ENCODE data around the gene MDM1. TPM values are rescaled to one million over a fixed set of nuclear protein-coding genes. Genes with fewer than 3 reads are reported as not detected.

Gene MDM1
- total and polyA plus RNA-seq, 4 donors: 10.5 to 19.6 (median 13.8) TPM

DNA sequence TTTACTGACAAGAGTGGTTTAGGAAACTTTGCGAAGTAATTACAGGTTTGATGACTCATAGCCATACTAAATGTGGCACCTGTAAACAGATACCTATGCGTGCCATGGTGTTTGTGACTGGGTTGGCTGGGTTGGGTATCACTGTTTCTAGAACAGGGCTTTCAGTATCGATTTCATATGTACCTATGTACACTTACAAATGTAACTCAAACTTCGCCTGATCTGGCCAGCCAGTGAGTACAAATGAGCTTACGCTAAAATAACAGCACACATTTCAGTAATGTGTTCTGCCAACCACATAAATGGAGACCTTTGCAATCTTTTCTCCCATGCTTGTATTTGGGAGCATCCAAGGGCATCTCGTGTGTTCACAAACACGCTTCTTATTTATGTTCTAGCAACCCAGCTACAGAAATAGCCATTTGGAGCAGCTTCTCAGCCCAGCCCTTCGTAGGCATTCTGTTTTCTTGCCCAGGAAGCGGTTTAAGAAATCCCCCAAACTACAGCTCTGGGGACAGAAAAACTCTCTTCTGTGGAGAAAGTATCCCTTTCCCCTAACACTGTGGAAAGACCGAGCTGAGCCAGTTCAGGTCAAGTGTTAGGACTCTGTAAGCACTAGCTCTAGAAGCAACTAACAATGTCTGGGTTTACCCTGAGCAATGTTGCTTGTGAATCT, 42.3 kb upstream of the MDM1 start:
- Histone ChIP-seq H3K27me3 (ENCODE audit: control insufficient read depth in 1 of 2, insufficient read depth in 2 of 2, low read length in 1 of 2) (no peaks in the 10 kb centered on the region), H3K9me3 (ENCODE audit: control insufficient read depth, low read length) (no peaks in the 10 kb centered on the region), H3K27ac (ENCODE audit: low read depth in 1 of 2, low read length in 2 of 2) (no peak overlapping the region), H3K4me1 (ENCODE audit: control insufficient read depth in 1 of 2, insufficient read depth in 2 of 2, low read length in 2 of 2) (no peaks in the 10 kb centered on the region), H3K4me3 (ENCODE audit: low read length in 2 of 2) (no peak overlapping the region), H3K36me3 (ENCODE audit: control insufficient read depth in 1 of 2, insufficient read depth in 2 of 2, low read length in 1 of 2) (no peaks in the 10 kb centered on the region)
- WGBS, 2 donors: 80 to 84% methylated on average over 10 of the region's 10 CpGs
- intact Hi-C loops (cut with DNase I): no loop called here
- no peak for ATAC-seq (ENCODE audit: low FRiP score)
- no peak for DNase-seq

DNA sequence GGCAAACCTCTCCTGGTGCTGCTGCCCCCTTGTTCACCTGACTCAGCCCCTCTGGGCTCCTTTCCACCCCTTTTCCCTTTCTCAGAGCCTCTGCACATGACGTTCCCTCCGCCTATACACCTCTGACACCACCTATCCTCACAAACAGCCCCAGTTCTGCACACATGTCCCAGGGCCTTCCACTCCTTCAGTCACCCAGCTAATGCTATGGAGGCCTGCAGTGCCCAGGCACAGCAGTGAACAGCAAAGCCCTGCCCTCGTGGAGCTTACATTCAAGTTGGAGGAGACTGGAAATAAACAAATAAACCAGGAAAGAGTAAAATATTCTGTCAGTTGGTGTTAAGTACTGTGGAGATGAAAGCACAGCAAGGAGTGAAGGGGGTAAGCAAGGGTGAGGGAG, 38.5 kb upstream of the MDM1 start:
- WGBS, 2 donors: 86 to 88% methylated on average over 3 of the region's 3 CpGs
- DNase-seq: no peak

DNA sequence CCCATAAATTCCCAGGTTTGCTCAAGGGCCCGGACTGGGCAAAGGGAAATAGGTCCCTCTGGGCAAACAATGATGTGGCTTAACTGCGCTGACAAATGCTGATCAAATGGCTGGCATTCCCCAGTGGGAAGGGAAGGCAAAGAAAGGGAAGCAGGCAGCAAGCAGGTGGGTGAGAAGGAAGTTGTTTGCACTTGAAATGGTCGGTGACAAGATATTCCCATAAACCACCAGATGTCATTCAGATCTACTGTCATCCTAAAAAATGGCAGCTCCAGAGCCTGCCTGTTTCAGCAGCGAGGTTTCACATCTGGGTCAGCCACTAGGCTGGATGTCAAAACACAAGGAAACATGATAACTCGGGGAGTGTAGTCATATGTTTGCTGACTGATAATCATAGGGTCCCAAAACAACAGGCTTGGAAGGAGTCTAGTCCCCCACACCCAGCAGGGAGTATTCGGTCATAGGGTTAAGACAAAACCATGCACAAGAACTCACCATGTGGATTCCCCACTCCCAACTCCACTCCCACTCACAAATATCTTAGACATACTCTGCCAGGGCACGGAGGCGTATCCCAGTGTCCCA, 37.9 kb upstream of the MDM1 start:
- Histone ChIP-seq H3K27me3 (ENCODE audit: control insufficient read depth in 1 of 2, insufficient read depth in 2 of 2, low read length in 1 of 2) (no peaks in the 10 kb centered on the region), H3K9me3 (ENCODE audit: control insufficient read depth, low read length) (no peaks in the 10 kb centered on the region), H3K4me3 (ENCODE audit: low read length in 2 of 2) (no peak overlapping the region), H3K4me1 (ENCODE audit: control insufficient read depth in 1 of 2, insufficient read depth in 2 of 2, low read length in 2 of 2) (no peaks in the 10 kb centered on the region), H3K36me3 (ENCODE audit: control insufficient read depth in 1 of 2, insufficient read depth in 2 of 2, low read length in 1 of 2) (no peaks in the 10 kb centered on the region), H3K27ac (ENCODE audit: low read depth in 1 of 2, low read length in 2 of 2) (no peak overlapping the region)
- 76 to 81% methylated on average over 8 of the region's 8 CpGs for WGBS, 2 donors
- intact Hi-C loops (cut with DNase I): no loop called here
- DNase-seq: no peak
- ATAC-seq (ENCODE audit: low FRiP score): no peak

More for the DNA sequence above, 38.5 kb upstream of the MDM1 start:
- H3K4me1 ChIP-seq (ENCODE audit: control insufficient read depth in 1 of 2, insufficient read depth in 2 of 2, low read length in 2 of 2): no peaks in the 10 kb centered on the region
- H3K27me3 ChIP-seq (ENCODE audit: control insufficient read depth in 1 of 2, insufficient read depth in 2 of 2, low read length in 1 of 2): no peaks in the 10 kb centered on the region
- intact Hi-C loops (cut with DNase I): no loop called here
- no peak overlapping the region for H3K4me3 ChIP-seq (ENCODE audit: low read length in 2 of 2)
- no peaks in the 10 kb centered on the region for H3K36me3 ChIP-seq (ENCODE audit: control insufficient read depth in 1 of 2, insufficient read depth in 2 of 2, low read length in 1 of 2)
- no peak for ATAC-seq (ENCODE audit: low FRiP score)
- no peaks in the 10 kb centered on the region for H3K9me3 ChIP-seq (ENCODE audit: control insufficient read depth, low read length)
- no peak overlapping the region for H3K27ac ChIP-seq (ENCODE audit: low read depth in 1 of 2, low read length in 2 of 2)

DNA sequence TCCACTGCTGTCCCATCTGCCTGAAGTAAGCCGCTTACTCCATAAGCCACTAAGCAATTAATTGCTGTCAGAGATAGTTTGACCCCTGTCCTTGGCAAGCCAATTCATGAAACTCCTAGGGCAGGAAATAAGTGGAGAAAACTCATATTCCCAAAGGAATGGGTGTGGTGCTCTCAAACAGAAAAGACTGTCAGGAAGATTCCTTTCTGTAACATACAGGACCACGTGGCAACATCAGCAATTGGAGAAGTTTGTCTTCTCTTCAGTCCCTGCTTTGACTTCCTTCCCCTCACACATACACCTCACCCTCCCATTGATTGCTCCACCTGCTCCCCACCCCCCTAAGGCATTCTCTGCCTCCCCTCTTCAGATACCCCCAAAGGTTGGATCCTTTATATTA, 36.2 kb upstream of the MDM1 start:
- no peak overlapping the region for H3K4me3 ChIP-seq (ENCODE audit: low read length in 2 of 2)
- H3K27me3 ChIP-seq (ENCODE audit: control insufficient read depth in 1 of 2, insufficient read depth in 2 of 2, low read length in 1 of 2): no peaks in the 10 kb centered on the region
- 89 to 94% methylated on average over 2 of the region's 2 CpGs for WGBS, 2 donors
- no peaks in the 10 kb centered on the region for H3K4me1 ChIP-seq (ENCODE audit: control insufficient read depth in 1 of 2, insufficient read depth in 2 of 2, low read length in 2 of 2)
- intact Hi-C loops (cut with DNase I): loop anchor here (5.0 to 10.0 kb wide), 3 partner anchors 39 to 436 kb away; partner anchors contain the start of genes MDM2 (in 1 of the 2) and RAP1B (in 1 of the 2)
- no peak for ATAC-seq (ENCODE audit: low FRiP score)
- H3K9me3 ChIP-seq (ENCODE audit: control insufficient read depth, low read length): no peaks in the 10 kb centered on the region
- H3K27ac ChIP-seq (ENCODE audit: low read depth in 1 of 2, low read length in 2 of 2): no peak overlapping the region
- no peaks in the 10 kb centered on the region for H3K36me3 ChIP-seq (ENCODE audit: control insufficient read depth in 1 of 2, insufficient read depth in 2 of 2, low read length in 1 of 2)
- DNase-seq: no peak

DNA sequence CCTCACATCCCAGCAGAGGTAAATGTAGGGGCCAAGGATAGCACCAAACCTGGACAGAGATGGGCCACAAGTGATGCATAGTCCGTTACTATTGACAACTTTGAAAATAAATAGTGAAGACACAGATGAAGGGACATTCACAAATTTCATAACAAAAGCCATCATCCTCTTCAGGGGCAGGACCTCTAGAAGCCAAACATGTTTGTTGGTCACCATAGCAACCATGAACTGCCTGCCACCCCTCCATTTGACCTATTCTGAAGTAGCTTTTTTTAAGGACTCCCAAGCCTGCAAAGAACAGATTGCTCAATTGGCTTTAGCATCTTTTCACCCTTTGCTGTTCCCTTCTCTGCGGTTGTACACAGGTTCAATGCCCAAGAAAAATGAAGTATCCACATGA, 35.7 kb upstream of the MDM1 start:
- Histone ChIP-seq H3K4me1 (ENCODE audit: control insufficient read depth in 1 of 2, insufficient read depth in 2 of 2, low read length in 2 of 2) (no peaks in the 10 kb centered on the region), H3K27me3 (ENCODE audit: control insufficient read depth in 1 of 2, insufficient read depth in 2 of 2, low read length in 1 of 2) (no peaks in the 10 kb centered on the region), H3K4me3 (ENCODE audit: low read length in 2 of 2) (no peak overlapping the region), H3K27ac (ENCODE audit: low read depth in 1 of 2, low read length in 2 of 2) (no peak overlapping the region), H3K36me3 (ENCODE audit: control insufficient read depth in 1 of 2, insufficient read depth in 2 of 2, low read length in 1 of 2) (no peaks in the 10 kb centered on the region), H3K9me3 (ENCODE audit: control insufficient read depth, low read length) (no peaks in the 10 kb centered on the region)
- WGBS, 2 donors: 86 to 90% methylated on average over 2 of the region's 2 CpGs
- no peak for DNase-seq
- no peak for ATAC-seq (ENCODE audit: low FRiP score)
- intact Hi-C loops (cut with DNase I): loop anchor here (5.0 to 10.0 kb wide), 3 partner anchors 39 to 437 kb away; partner anchors contain the start of genes MDM2 (in 1 of the 2) and RAP1B (in 1 of the 2)

DNA sequence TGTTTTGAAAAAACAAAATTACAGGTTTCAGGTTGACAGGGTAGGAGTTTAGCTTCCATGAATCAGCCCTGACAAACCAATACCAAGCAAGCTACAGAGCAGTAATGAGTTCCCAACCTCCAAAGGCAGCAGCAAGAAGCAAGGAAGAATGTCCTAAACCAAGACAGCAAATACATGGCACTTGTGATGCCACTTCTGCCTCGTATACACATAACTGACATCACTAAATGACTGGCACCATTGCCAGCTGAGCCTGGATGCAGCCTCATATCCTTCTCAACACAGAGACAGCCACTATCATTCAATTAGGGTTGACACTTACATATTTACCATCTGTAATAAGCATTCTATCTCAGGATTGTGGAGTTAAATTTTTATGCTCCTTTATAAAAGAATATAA, 35.0 kb upstream of the MDM1 start:
- Histone ChIP-seq H3K36me3 (ENCODE audit: control insufficient read depth in 1 of 2, insufficient read depth in 2 of 2, low read length in 1 of 2) (no peaks in the 10 kb centered on the region), H3K27me3 (ENCODE audit: control insufficient read depth in 1 of 2, insufficient read depth in 2 of 2, low read length in 1 of 2) (no peaks in the 10 kb centered on the region), H3K4me1 (ENCODE audit: control insufficient read depth in 1 of 2, insufficient read depth in 2 of 2, low read length in 2 of 2) (no peaks in the 10 kb centered on the region), H3K4me3 (ENCODE audit: low read length in 2 of 2) (no peak overlapping the region), H3K27ac (ENCODE audit: low read depth in 1 of 2, low read length in 2 of 2) (no peak overlapping the region), H3K9me3 (ENCODE audit: control insufficient read depth, low read length) (no peaks in the 10 kb centered on the region)
- intact Hi-C loops (cut with DNase I): loop anchor here (5.0 to 10.0 kb wide), 3 partner anchors 40 to 438 kb away; partner anchors contain the start of genes MDM2 (in 1 of the 2) and RAP1B (in 1 of the 2)
- DNase-seq (no peak), ATAC-seq (ENCODE audit: low FRiP score) (no peak)
- 62 to 69% methylated on average over 1 of the region's 1 CpG for WGBS, 2 donors

DNA sequence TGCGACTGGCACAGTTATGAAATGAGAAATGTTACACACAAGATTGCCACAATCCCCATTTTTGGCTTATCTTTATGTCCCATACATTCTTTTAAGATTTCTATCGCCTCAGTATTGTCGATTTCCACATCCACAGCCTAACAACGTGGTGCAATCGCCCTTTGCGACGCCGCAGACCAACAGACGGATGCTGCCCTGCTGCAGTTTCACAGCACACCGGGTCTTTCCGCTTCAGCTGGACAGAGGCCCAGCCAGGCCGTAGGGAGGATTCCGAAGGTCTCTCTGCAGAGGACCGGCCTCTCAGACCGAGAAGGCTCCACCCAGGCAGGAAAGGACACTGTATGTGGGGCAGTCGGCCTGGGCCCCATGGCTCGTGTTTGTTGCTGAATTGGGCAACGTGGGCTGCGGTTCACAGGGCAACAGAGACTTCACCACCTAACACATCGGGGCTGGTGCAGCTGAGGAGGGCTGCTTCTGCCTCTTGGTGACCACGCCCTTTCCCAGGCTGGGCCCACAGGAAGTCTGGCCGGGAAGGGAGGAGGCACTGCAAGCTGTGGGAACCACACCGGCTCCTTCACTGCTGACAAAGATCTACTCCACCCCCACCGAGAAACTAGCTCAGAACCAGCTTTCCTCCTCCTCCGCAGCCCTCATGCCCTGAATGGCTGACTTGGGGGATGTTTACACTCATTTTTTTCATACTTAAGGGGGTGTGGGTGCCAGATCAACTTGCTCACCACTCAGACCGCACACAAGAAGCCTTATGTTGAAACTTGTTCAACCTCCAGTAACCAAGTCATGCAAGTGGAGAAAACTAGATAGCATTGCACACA, 32.9 kb upstream of the MDM1 start:
- peak; percentile 95 for ATAC-seq (ENCODE audit: low FRiP score)
- Histone ChIP-seq H3K27me3 (ENCODE audit: control insufficient read depth in 1 of 2, insufficient read depth in 2 of 2, low read length in 1 of 2) (no peaks in the 10 kb centered on the region), H3K36me3 (ENCODE audit: control insufficient read depth in 1 of 2, insufficient read depth in 2 of 2, low read length in 1 of 2) (no peaks in the 10 kb centered on the region), H3K9me3 (ENCODE audit: control insufficient read depth, low read length) (no peaks in the 10 kb centered on the region), H3K27ac (ENCODE audit: low read depth in 1 of 2, low read length in 2 of 2) (peak overlapping the region; percentile 14 to 86), H3K4me1 (ENCODE audit: control insufficient read depth in 1 of 2, insufficient read depth in 2 of 2, low read length in 2 of 2) (no peaks in the 10 kb centered on the region), H3K4me3 (ENCODE audit: low read length in 2 of 2) (peak overlapping the region in 1 of 2 donors; percentile 9)
- WGBS, 2 donors: 2 to 3% methylated on average over 26 of the region's 26 CpGs
- intact Hi-C loops (cut with DNase I): loop anchor here (2.0 to 10.0 kb wide), 5 partner anchors 42 to 440 kb away; partner anchors contain the start of genes RAP1B (in 2 of the 2), MDM2 (in 1 of the 2) and NUP107 (in 1 of the 2)
- DNase-seq: peak; percentile 94 to 96

DNA sequence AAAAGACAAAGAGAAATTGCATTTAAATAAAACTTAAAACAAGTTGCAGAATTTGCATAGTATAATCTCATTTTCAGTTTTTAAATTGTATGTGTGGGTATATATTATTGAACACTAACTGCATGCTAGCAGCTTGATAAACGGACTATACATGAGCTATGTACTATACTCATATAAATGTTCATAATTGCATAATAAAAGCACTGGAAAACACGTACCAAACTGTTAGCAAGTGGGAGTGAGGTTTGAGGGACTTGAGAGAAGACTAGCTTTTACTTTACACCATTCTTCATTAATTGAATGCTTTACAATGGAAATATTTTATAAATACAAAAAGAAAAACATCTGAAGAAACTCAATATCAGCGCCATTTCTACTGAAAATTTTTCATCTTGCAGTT, 32.2 kb upstream of the MDM1 start:
- no peaks in the 10 kb centered on the region for H3K36me3 ChIP-seq (ENCODE audit: control insufficient read depth in 1 of 2, insufficient read depth in 2 of 2, low read length in 1 of 2)
- H3K27me3 ChIP-seq (ENCODE audit: control insufficient read depth in 1 of 2, insufficient read depth in 2 of 2, low read length in 1 of 2): no peaks in the 10 kb centered on the region
- intact Hi-C loops (cut with DNase I): loop anchor here (2.0 to 10.0 kb wide), 4 partner anchors 246 to 440 kb away; partner anchors contain the start of genes RAP1B (in 2 of the 2), MDM2 (in 1 of the 2) and NUP107 (in 1 of the 2)
- no peaks in the 10 kb centered on the region for H3K9me3 ChIP-seq (ENCODE audit: control insufficient read depth, low read length)
- DNase-seq: no peak
- H3K4me3 ChIP-seq (ENCODE audit: low read length in 2 of 2): no peak overlapping the region
- 74 to 83% methylated on average over 3 of the region's 3 CpGs for WGBS, 2 donors
- peak overlapping the region in 1 of 2 donors; percentile 14 for H3K27ac ChIP-seq (ENCODE audit: low read depth in 1 of 2, low read length in 2 of 2)
- no peak for ATAC-seq (ENCODE audit: low FRiP score)
- no peaks in the 10 kb centered on the region for H3K4me1 ChIP-seq (ENCODE audit: control insufficient read depth in 1 of 2, insufficient read depth in 2 of 2, low read length in 2 of 2)

Data from aorta (tissue), 5 donors.